Measurements from ENCODE around the gene BPIFB6.

The BPIFB6 gene

DNA sequence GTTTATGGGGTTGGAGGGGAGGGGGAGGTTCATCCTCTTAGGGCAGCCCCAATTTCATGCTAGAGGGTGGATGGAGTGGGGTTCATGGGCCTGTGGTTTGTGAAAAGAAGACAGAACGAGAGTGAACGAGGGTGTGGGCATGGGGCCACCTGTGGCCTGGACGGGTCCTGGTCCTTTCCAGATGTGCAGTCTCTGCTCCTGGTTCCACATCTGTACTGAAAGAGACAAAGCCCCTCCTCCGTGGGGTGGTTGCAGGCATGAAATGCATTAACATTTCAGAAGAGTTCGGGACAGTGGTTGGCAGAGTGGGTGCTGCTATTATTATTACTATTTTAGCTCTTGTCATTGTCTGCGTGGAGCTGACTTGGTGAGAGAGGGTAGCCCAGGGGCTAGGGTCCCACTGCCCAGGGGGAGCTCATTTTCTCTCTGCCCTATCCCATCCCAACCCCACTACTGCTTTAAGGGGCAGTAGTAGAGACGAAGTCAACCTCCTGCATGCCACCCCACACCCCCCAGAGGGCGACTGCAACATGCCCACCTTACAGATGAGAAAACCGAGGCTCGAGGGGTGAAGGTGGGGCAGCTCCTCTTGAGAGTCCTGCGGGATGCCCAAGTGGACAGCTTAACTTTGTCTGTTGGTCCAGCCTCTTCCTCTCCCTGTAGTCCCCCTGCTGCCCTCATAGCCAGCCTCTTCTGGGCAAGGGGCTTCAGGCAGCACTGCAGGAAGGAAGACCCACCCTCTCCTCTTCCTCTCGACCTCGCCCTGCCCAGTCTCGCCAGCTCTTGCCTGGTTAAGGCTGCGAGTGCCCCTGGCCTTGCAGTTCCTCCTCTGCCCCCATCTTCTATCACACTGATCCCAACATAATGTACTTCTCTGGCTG, 15.5 kb upstream of the BPIFB6 start:
- no peak for DNase-seq (ENCODE audit: low read depth)
- in situ Hi-C loops (cut with HindIII; ENCODE audit: low sequenced_read_pairs) = no loop called here
- TF ChIP-seq, protein P1, sequence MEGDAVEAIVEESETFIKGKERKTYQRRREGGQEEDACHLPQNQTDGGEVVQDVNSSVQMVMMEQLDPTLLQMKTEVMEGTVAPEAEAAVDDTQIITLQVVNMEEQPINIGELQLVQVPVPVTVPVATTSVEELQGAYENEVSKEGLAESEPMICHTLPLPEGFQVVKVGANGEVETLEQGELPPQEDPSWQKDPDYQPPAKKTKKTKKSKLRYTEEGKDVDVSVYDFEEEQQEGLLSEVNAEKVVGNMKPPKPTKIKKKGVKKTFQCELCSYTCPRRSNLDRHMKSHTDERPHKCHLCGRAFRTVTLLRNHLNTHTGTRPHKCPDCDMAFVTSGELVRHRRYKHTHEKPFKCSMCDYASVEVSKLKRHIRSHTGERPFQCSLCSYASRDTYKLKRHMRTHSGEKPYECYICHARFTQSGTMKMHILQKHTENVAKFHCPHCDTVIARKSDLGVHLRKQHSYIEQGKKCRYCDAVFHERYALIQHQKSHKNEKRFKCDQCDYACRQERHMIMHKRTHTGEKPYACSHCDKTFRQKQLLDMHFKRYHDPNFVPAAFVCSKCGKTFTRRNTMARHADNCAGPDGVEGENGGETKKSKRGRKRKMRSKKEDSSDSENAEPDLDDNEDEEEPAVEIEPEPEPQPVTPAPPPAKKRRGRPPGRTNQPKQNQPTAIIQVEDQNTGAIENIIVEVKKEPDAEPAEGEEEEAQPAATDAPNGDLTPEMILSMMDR (IDR thresholded peaks at IDR 0.05; ENCODE audit: low read depth, low read length, missing control alignments) = no peak
- H3K4me3 ChIP-seq (ENCODE audit: low read depth, low read length) = no peak overlapping the region

DNA sequence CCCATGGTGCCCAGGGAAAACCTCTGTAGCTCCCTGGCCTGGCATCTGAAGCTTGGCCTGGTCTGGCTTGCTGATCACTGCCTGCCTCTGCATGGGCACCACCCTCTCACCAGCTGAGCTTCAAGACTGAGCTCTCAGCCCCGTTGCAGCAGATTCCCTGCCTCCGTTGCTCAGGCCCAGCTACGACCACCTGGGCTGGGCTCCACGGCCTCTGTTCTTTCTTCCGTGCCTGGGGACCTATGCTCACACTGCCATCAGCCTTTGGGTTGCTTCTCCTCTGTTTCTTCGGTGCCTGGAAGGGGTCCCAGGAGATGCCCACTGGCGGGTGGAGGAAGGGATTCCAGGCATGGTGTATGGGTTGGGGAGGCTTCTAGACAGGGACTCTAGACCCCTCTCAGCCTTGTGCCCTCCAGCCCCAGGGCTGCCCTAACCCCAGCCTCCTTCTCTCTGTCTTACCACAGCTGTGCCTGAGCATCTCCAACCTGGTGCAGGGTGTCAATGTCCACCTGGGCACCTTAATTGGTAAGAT, 14.8 kb upstream of the BPIFB6 start:
- no peak overlapping the region for H3K4me3 ChIP-seq (ENCODE audit: low read depth, low read length)
- no peak for DNase-seq (ENCODE audit: low read depth)
- in situ Hi-C loops (cut with HindIII; ENCODE audit: low sequenced_read_pairs) = no loop called here
- TF ChIP-seq, protein P1 (IDR thresholded peaks at IDR 0.05; ENCODE audit: low read depth, low read length, missing control alignments) = no peak

DNA sequence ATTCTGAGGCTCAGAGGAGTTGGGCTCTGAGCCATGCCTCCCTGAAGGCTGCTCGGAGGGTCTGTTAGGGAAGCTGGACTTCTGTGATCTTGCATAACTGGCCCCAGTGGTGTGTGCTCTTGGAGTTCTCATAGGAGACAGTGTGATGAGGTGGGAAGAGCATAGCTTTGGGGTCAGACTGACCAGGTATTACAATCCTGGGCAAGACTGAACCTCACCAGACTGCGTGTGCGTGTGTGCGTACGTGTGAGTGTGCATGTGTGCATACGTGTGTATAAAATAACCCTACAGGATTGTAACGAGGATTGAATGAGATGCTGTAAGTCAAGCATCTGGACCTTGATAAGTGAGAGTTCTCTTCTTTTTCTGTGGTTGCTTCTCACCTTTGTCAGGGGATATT, 13.9 kb upstream of the BPIFB6 start:
- H3K4me3 ChIP-seq (ENCODE audit: low read depth, low read length) = no peak overlapping the region
- in situ Hi-C loops (cut with HindIII; ENCODE audit: low sequenced_read_pairs) = no loop called here

DNA sequence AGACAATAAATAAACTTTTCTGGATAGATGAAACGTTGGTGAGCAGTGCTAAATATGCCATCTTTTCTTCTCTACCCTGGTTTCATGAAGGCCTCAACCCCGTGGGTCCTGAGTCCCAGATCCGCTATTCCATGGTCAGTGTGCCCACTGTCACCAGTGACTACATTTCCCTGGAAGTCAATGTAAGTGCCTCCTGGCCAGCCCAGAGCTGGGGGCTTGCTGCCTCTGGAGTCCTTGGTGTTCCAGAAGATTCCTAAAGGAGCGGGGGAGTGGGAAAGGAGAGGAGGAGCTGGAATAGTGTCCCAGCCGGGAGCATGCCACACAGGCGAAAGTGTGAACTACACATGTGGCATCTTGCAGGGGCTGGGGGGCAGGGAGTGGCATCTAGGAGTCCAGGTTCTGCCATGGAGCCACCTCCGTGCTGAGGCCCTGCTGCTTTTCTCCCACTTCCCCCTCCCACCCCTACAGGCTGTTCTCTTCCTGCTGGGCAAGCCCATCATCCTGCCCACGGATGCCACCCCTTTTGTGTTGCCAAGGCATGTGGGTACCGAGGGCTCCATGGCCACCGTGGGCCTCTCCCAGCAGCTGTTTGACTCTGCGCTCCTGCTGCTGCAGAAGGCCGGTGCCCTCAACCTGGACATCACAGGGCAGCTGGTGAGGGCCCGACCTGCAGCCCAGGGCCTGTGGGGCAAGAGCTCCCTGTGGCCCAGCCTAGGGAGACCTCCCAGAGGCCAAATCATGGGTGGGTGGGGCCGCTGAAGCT, 13.1 kb upstream of the BPIFB6 start:
- DNase-seq (ENCODE audit: low read depth) = no peak
- TF ChIP-seq, protein P1 (IDR thresholded peaks at IDR 0.05; ENCODE audit: low read depth, low read length, missing control alignments) = no peak
- H3K4me3 ChIP-seq (ENCODE audit: low read depth, low read length) = no peak overlapping the region
- in situ Hi-C loops (cut with HindIII; ENCODE audit: low sequenced_read_pairs) = no loop called here

More for the DNA sequence above, 13.9 kb upstream of the BPIFB6 start:
- TF ChIP-seq, protein P1 (IDR thresholded peaks at IDR 0.05; ENCODE audit: low read depth, low read length, missing control alignments) = no peak
- no peak for DNase-seq (ENCODE audit: low read depth)

DNA sequence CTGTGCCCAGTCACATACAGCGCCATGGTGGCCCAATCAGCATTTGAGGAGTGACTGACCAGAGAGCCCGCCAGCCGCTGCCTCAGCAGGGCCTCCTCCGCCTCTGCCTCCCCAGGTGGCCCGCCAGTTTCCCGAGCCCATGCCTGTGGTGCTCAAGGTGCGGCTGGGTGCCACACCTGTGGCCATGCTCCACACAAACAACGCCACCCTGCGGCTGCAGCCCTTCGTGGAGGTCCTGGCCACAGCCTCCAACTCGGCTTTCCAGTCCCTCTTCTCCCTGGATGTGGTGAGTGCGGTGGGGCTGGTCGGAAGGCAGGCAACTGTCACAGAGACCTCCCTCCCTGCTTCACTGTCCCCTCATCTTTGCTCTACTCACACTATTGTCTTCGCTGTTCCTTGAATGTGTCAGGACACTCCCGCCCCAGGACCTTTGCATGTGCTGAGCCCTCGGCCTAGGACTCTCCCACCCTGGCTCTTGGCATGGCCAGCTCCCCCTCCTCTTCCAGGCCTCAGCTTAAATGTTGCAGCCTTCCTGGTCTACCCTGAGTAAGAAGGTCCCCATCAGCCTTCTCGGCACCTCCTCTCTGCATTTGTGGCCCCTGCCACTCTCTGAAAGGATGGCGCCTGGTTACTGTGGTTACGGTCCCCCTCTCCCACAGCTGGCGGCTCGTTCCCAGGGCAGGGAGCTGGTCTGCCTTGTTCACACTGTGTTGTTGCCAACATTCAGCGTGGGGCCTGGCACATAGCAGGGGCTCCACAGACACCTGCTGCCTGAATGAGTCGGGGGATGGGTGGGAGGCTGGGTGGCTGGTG, 11.8 kb upstream of the BPIFB6 start:
- no peak for DNase-seq (ENCODE audit: low read depth)
- TF ChIP-seq, protein P1 (IDR thresholded peaks at IDR 0.05; ENCODE audit: low read depth, low read length, missing control alignments) = no peak
- in situ Hi-C loops (cut with HindIII; ENCODE audit: low sequenced_read_pairs) = no loop called here
- no peak overlapping the region for H3K4me3 ChIP-seq (ENCODE audit: low read depth, low read length)
